ENCODE results near the gene RSPO1. TPM values are rescaled to one million over a fixed set of nuclear protein-coding genes. Genes with fewer than 3 reads are reported as not detected.

Gene RSPO1
- total RNA-seq, 1 experiment from 2014 or later: not detected

- Histone ChIP-seq H3K27me3 (ENCODE audit: low read length) (peaks cover 95% of the 10 kb centered on the region), H3K9me2 (replicated peaks; ENCODE audit: low read length) (no peaks in the 10 kb centered on the region), H2AFZ (ENCODE audit: low read length) (no peak overlapping the region), H3K27ac (ENCODE audit: low read length) (no peak overlapping the region), H3K36me3 (ENCODE audit: low read depth, low read length) (no peaks in the 10 kb centered on the region), H3K79me2 (ENCODE audit: low read length) (no peaks in the 10 kb centered on the region), H3F3A (ENCODE audit: low read length, unreplicated experiment) (no peaks in the 10 kb centered on the region), H3K4me1 (ENCODE audit: insufficient read depth, low read length) (no peaks in the 10 kb centered on the region), H3K9ac (ENCODE audit: low read length) (no peak overlapping the region), H4K20me1 (ENCODE audit: low read length) (peaks cover 3% of the 10 kb centered on the region; the same call in 1 of the 2 replicates), H3K9me3 (ENCODE audit: low read length) (no peaks in the 10 kb centered on the region), H3K4me2 (ENCODE audit: low read length) (no peak overlapping the region), H3K4me3 (ENCODE audit: low read length) (no peak overlapping the region)
- DNase-seq: no peak
- ATAC-seq: no peak
- no TSS peak for BruUV-seq (replicated peaks)
- TF ChIP-seq EZH2 (IDR thresholded peaks at IDR 0.05; ENCODE audit: low read length, unreplicated experiment) (peak; percentile 85), EZH2phosphoT487 (IDR thresholded peaks at IDR 0.05; ENCODE audit: borderline replicate concordance, low read length) (no peak)
- POLR2A ChIA-PET (ENCODE audit: unreplicated experiment): no interaction called here
- intact Hi-C loops (cut with micrococcal nuclease): no loop called here
- CTCF ChIA-PET: no interaction called here
These were observed 1.4 kb downstream of the RSPO1 start for GRCh38 chr1:37633040-37633937.

GRCh38 chr1:37631036-37631435 is 3.7 kb downstream of the RSPO1 start:
- Histone ChIP-seq H3K9me2 (replicated peaks; ENCODE audit: low read length) (no peaks in the 10 kb centered on the region), H3K27ac (ENCODE audit: low read length) (no peak overlapping the region), H3F3A (ENCODE audit: low read length, unreplicated experiment) (no peaks in the 10 kb centered on the region), H3K4me3 (ENCODE audit: low read length) (no peak overlapping the region), H3K36me3 (ENCODE audit: low read depth, low read length) (no peaks in the 10 kb centered on the region), H3K27me3 (ENCODE audit: low read length) (peaks cover 95% of the 10 kb centered on the region), H2AFZ (ENCODE audit: low read length) (no peak overlapping the region), H3K9me3 (ENCODE audit: low read length) (no peaks in the 10 kb centered on the region), H4K20me1 (ENCODE audit: low read length) (peaks cover 3% of the 10 kb centered on the region; the same call in 1 of the 2 replicates), H3K4me1 (ENCODE audit: insufficient read depth, low read length) (no peaks in the 10 kb centered on the region), H3K9ac (ENCODE audit: low read length) (no peak overlapping the region), H3K79me2 (ENCODE audit: low read length) (no peaks in the 10 kb centered on the region), H3K4me2 (ENCODE audit: low read length) (no peak overlapping the region)
- ATAC-seq: no peak
- intact Hi-C loops (cut with micrococcal nuclease): no loop called here
- POLR2A ChIA-PET (ENCODE audit: unreplicated experiment): no interaction called here
- CTCF ChIA-PET: no interaction called here
- BruUV-seq (replicated peaks): no TSS peak
- TF ChIP-seq EZH2 (IDR thresholded peaks at IDR 0.05; ENCODE audit: low read length, unreplicated experiment): no peak
- no peak for TF ChIP-seq CTCF (conservative IDR thresholded peaks at IDR 0.05; ENCODE audit: low read depth, low read length)
- no peak for TF ChIP-seq EZH2phosphoT487 (IDR thresholded peaks at IDR 0.05; ENCODE audit: borderline replicate concordance, low read length)
- no peak for DNase-seq

GRCh38 chr1:37630426-37631028 is 4.2 kb downstream of the RSPO1 start:
- Histone ChIP-seq H3K9me3 (ENCODE audit: low read length) (no peaks in the 10 kb centered on the region), H4K20me1 (ENCODE audit: low read length) (peaks cover 3% of the 10 kb centered on the region; the same call in 1 of the 2 replicates), H3K4me1 (ENCODE audit: insufficient read depth, low read length) (no peaks in the 10 kb centered on the region), H3K4me2 (ENCODE audit: low read length) (no peak overlapping the region), H3K27me3 (ENCODE audit: low read length) (peaks cover 92% of the 10 kb centered on the region), H3K79me2 (ENCODE audit: low read length) (no peaks in the 10 kb centered on the region), H3K27ac (ENCODE audit: low read length) (no peak overlapping the region), H3F3A (ENCODE audit: low read length, unreplicated experiment) (no peaks in the 10 kb centered on the region), H2AFZ (ENCODE audit: low read length) (no peak overlapping the region), H3K9ac (ENCODE audit: low read length) (no peak overlapping the region), H3K9me2 (replicated peaks; ENCODE audit: low read length) (no peaks in the 10 kb centered on the region), H3K4me3 (ENCODE audit: low read length) (no peak overlapping the region), H3K36me3 (ENCODE audit: low read depth, low read length) (no peaks in the 10 kb centered on the region)
- BruUV-seq (replicated peaks): no TSS peak
- intact Hi-C loops (cut with micrococcal nuclease): no loop called here
- TF ChIP-seq CTCF (conservative IDR thresholded peaks at IDR 0.05; ENCODE audit: low read depth, low read length): no peak
- TF ChIP-seq EZH2phosphoT487 (IDR thresholded peaks at IDR 0.05; ENCODE audit: borderline replicate concordance, low read length): no peak
- no peak for TF ChIP-seq EZH2 (IDR thresholded peaks at IDR 0.05; ENCODE audit: low read length, unreplicated experiment)
- CTCF ChIA-PET: no interaction called here
- ATAC-seq: no peak
- DNase-seq: no peak
- POLR2A ChIA-PET (ENCODE audit: unreplicated experiment): no interaction called here

Measured in PC-3 (cell line).